22Rv1 (cell line): ENCODE measurements around the gene CREB5.

Experiments used
- H3K27ac ChIP-seq: fragments of 450-650 bp; 2 replicates; pipeline ENCODE4 v1.5.1; 2017
- ZFX ChIP-seq: fragments of 450-650 bp; IDR thresholded peaks from 2 replicates; pipeline ENCODE4 v1.6.1; 2017; ENCODE audit warnings: antibody characterized with exemption, borderline replicate concordance
- TF ChIP-seq, protein P1 (sequence below): fragments of 450-650 bp; IDR thresholded peaks from 2 replicates; pipeline ENCODE4 v1.5.1; 2017; ENCODE audit warnings: mild to moderate bottlenecking

The CREB5 gene

DNA sequence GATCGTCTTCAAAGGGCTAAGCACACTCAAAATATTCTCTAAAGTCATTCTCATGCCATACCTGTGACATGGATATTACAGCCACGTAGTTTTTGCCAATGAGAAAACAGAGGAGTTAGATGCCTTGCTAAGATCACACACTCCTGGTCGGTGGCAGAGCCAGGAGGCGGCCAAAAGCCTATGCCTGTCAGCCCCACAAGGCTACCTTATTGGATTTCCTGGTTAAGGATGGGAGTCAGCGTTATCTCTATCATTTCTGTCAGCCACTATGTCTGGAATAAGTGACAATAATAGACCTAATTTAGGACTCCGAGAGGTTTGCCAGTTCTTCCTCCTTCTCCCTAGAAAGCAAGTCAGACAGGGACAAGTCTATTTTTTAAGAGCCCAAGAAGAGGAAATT is 295.0 kb downstream of the CREB5 start:
- no peak for TF ChIP-seq ZFX
- TF ChIP-seq, protein P1, sequence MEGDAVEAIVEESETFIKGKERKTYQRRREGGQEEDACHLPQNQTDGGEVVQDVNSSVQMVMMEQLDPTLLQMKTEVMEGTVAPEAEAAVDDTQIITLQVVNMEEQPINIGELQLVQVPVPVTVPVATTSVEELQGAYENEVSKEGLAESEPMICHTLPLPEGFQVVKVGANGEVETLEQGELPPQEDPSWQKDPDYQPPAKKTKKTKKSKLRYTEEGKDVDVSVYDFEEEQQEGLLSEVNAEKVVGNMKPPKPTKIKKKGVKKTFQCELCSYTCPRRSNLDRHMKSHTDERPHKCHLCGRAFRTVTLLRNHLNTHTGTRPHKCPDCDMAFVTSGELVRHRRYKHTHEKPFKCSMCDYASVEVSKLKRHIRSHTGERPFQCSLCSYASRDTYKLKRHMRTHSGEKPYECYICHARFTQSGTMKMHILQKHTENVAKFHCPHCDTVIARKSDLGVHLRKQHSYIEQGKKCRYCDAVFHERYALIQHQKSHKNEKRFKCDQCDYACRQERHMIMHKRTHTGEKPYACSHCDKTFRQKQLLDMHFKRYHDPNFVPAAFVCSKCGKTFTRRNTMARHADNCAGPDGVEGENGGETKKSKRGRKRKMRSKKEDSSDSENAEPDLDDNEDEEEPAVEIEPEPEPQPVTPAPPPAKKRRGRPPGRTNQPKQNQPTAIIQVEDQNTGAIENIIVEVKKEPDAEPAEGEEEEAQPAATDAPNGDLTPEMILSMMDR = no peak
- H3K27ac ChIP-seq = no peak overlapping the region

DNA sequence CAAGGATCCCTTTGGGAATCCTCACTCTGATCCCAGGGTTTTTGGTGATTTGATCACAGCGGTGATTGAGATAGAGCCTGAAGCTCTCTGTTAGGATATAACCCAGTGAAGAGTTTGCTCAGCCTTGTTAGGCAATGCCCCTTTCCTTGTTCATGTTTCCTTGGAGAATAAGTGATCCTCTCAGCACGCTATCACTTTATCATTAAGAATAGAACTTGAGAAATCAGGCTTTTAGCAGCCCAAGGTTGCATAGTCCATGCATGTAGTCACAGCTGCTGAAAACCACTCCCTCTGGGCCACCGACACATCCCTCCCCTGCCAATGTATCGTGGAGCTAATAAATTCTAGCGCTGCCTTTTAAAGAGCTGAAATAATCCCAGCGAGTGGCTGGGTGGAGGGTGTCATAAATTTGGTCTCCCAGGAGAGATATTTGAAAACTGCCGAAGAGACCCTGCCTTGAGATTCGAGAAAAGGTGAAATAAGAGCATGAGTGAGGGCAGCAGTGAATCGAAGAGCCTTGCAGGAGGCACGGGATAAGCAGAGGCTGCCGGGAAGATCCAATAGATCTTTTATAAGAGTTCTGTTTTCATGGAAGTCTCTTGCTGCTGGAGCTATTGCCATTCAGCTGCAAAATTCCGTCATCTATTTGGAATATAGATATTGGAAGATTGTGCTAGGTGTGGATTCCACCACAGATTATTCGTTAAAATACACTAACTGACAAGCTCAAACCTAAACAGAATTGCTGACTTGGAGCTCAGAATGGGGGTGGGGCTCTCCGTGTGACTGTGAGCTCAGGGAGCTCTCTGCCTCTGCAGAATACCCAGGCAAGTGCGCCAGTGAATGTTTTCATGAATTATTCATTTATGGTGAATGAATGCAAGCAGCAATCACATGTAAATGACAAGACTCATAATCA is 296.0 kb downstream of the CREB5 start:
- no peak overlapping the region for H3K27ac ChIP-seq
- TF ChIP-seq, protein P1 = no peak
- TF ChIP-seq ZFX = no peak

DNA sequence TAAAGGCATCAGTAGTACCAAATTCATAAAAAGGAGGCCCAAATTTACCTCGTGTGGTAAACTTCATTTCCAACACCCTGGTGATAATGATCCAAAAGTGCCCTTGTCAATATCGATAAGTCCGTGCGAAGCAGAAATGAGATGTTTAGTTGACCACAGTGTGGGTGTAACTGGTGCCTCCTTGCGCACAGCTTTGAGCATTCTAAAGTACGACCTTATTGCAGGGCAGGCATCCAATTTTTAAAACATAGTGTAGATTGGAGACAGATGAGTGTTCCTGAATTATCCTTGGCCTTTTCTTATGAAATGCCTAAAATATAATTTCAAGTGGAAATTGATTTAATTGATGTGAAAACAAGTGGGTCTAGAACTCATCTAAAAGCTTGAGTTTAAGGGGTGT is 297.4 kb downstream of the CREB5 start:
- TF ChIP-seq ZFX = no peak
- TF ChIP-seq, protein P1 = no peak

DNA sequence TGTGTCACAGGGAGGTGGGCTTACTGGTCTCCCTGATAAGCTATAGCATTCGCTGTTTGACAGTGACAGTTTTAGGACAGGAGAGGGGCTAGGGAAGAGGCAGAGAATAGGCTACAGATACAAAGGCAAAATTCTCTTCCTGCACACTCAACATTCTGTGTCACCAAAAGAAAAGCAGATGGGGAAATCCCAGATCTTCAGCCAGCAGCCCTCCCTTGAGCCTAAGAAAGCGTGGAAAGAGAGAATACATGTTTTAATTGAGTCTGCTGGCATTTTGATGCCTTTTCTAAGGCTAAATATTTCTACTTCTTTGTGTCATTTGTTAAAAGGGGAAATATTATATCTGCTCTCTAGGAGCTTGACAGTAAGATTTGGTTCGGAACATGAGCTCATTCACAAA is 298.8 kb downstream of the CREB5 start:
- H3K27ac ChIP-seq = no peak overlapping the region
- TF ChIP-seq, protein P1 = no peak
- TF ChIP-seq ZFX = no peak

More for the DNA sequence above, 297.4 kb downstream of the CREB5 start:
- H3K27ac ChIP-seq = no peak overlapping the region

DNA sequence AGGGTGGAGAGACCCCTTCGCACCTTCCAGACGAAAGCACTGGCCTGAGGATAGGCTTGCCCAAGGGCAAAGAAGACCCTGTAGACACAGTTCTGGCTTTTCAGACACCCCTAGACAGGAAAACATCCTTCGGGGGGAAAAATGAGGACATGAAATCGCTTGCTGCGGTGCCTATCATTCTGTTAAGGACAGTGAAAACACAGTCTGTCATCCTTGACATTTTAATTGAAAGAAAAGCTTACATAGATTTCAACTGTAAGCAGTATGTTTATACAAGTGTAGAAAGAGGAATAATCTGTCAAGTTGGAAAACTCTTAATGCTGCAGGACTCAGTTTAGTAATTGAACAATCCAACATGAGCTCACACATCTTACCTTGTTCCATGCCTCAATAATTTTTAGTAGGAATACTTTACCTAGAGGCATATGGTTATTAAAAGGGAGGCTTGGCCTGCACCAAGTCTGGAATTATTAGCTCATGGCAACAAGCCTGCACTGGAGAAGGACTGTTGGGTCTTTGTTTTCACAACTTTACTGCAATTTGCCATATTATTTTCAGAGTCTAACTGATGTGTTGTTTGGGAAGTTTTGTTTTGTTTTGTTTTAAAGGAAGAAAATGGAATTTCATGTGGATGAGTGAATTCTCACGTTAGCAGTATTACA is 302.3 kb downstream of the CREB5 start:
- TF ChIP-seq, protein P1 = no peak
- no peak for TF ChIP-seq ZFX

DNA sequence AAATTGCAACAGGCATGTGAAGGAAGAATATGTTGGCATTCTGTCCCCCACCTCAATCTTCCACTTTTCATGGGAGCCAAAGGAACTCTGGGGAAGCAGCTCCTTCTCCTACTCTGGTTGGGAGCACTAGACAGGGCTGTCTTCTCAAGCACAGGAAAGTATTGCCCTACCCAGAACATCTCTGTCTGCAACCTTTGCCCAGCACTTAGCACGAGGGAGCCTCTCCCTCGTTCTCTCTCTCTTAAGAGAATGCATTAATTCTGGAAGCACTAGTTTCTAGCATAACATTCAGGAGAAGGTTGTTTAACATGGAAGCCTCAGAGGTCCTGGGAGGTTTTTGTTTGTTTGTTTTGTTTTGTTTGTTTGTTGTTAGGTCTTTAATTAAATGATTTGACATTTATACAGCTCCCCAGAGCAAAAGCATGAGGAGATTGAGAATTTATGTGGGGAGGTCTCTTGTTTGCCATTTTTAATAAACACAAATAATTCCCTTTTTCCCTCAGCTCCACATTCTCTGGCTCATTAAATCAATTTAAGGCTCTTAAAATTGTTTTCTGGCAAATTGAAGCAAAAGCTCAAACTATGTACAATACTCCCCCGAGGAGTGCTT is 305.2 kb downstream of the CREB5 start:
- TF ChIP-seq, protein P1 = no peak
- no peak for TF ChIP-seq ZFX
- H3K27ac ChIP-seq = no peak overlapping the region

More for the DNA sequence above, 302.3 kb downstream of the CREB5 start:
- no peak overlapping the region for H3K27ac ChIP-seq
